ENCODE measurements around the gene GNL1.

DNA sequence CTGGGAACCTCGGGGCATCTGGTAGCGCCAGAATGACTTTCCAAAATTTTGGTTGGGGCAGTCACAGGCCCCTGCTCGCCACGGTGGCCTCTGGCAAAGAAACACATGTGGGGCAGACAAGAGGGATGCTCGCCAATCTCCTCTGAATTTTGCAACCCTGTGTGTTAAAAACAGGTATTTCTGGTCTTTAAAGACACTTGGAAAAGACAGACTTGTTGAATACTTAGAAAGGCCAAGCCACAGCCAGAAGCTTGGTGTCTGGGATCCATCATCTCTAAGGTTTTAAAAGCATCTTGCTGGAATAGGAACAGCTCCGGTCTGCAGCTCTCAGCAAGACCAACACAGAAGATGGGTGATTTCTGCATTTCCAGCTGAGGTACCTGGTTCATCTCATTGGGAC is 35.8 kb downstream of the GNL1 start:
- TF ChIP-seq, protein P1, sequence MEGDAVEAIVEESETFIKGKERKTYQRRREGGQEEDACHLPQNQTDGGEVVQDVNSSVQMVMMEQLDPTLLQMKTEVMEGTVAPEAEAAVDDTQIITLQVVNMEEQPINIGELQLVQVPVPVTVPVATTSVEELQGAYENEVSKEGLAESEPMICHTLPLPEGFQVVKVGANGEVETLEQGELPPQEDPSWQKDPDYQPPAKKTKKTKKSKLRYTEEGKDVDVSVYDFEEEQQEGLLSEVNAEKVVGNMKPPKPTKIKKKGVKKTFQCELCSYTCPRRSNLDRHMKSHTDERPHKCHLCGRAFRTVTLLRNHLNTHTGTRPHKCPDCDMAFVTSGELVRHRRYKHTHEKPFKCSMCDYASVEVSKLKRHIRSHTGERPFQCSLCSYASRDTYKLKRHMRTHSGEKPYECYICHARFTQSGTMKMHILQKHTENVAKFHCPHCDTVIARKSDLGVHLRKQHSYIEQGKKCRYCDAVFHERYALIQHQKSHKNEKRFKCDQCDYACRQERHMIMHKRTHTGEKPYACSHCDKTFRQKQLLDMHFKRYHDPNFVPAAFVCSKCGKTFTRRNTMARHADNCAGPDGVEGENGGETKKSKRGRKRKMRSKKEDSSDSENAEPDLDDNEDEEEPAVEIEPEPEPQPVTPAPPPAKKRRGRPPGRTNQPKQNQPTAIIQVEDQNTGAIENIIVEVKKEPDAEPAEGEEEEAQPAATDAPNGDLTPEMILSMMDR (IDR thresholded peaks at IDR 0.05) = no peak
- no peak for TF ChIP-seq POLR2A (IDR thresholded peaks at IDR 0.05)

Measured in uterus (tissue), 2 donors.